Measurements from ENCODE around the gene ABR.
A peak's percentile ranks its signal among the peaks of the same experiment; 100 is the strongest.
"Not testable (repeated sequence)": the region's sequence is repeated elsewhere in the genome, so short reads cannot be mapped to it uniquely, and the experiment has no call there.

Gene ABR

DNA sequence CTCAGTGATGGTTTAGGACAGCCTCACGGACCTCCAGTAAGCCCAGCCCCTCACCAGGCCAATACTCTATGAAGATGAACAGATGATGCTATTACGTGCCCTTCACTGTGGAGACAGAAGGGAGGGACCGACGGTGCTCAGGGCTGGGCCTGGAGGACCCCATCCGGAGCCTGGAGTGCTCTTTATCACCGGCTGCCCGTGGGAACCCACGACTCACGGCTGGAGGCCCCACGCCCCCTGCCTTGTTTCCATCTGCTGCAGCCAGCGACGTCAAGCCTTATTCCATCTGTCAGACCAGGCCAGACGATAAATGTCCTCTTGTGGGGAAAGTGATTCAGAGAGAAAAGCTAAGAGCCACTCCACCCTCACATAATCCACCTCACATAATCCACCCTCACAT lies 186.8 kb downstream of the ABR start:
- DNase-seq (ENCODE audit: low spot score) = no peak

DNA sequence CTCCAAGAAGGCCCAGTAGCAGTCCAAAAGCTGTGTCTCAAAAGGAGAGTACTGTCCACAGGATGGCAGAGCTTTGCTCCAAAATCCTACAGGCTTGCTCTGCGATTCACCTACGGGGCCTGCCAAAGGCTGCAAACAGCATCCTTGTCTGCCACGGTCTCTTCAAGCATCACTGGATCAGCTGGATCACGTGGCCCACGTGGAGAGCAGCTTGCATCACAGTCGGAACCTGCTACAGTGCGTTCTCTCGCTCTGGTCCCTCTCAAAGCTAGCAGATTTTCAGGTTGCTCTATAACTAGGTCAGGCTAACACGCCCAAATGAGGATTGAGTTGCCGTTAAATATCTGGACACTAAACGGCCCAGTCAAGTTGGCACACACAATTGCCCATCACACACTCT lies 191.2 kb downstream of the ABR start:
- no peak for DNase-seq (ENCODE audit: low spot score)

GRCh38 chr17:987931-988330 lies 191.8 kb downstream of the ABR start:
- DNase-seq (ENCODE audit: low spot score) = no peak

DNA sequence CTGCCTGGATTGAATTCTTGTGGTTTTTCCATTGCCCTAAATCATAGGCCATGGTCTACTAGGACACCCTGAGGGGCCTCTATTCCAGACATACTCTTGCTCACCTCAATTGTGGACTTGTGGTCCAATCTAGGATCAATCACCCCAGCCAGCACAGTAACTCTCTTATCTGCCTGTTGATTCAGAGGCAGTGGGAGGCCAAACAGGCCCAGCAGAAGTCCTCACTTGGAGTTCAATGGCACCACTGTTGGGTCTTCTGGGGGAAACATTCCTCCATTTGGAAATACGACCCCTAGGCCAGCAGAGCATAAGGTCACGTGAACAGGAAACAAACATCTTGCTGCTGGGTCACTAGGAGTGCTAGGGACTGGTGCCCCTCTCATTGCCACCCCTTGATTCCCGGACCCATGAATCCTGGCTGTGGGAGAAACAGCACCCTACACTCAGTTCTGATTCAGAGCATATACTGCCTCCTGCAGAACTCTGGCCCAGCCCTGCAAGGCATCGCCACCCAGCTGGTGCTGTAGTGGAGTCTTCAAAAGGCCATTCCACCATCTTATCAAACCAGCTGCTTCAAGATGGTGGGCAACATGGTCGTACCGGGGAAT lies 193.4 kb downstream of the ABR start:
- no peak for DNase-seq (ENCODE audit: low spot score)

- no peak for DNase-seq (ENCODE audit: low spot score)
Measured at GRCh38 chr17:983921-984320, 195.9 kb downstream of the ABR start.

DNA sequence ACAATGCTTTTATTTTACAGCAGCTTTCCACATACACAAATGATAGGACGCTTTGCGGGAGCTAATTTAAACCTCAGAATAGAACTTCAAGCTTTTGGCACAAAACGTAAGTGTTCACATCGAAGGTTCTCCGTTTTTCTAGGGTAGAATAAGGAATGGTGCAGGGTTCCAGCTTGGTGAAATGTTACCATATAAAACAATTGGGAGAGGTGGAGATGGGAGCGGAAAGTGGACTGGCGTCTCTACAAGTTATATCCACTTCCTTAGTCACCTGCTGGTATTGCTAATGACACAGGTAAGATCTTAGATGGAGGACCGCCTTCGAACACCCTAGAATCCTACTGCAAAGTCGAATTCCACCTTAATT lies 198.5 kb downstream of the ABR start:
- no peak for DNase-seq (ENCODE audit: low spot score)

DNA sequence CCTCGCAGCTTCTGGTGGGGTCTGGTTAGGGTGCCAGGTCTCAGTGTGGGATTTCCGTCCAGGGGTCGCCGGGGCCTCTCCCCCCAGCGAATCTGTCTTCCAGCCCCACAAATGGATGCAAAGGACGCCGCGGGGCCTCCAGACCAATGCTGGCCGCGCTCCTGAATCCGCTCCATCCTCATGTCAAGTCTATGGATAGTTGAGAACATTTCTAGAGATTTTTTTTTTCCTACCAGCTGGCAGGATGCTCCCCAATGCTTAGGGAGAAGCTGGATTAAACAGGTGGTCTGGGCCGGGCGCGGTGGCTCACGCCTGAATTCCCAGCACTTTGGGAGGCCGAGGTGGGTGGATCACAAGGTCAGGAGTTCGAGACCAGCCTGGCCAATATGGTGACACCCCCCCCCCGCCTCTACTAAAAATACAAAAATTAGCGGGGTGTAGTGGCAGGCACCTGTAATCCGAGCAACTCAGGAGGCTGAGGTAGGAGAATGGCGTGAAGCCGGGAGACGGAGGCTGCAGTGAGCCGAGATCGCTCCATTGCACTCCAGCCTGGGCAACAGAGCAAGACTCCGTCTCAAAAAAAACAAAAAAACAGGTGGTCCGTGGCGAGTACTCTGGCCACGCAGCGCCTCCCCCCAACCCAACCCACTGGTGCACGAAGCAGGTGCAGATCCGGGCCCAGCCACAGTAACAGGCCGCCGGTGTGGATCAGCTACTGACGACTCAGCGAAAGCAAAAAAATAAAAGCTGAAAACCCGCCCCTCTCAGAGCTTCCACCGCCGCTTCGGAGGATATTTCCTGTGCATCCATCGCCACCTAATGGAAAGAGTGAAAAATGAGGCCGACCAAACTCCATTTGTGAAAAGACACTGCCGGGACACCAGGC lies 199.1 kb downstream of the ABR start:
- DNase-seq (ENCODE audit: low spot score) = peak; percentile 88

DNA sequence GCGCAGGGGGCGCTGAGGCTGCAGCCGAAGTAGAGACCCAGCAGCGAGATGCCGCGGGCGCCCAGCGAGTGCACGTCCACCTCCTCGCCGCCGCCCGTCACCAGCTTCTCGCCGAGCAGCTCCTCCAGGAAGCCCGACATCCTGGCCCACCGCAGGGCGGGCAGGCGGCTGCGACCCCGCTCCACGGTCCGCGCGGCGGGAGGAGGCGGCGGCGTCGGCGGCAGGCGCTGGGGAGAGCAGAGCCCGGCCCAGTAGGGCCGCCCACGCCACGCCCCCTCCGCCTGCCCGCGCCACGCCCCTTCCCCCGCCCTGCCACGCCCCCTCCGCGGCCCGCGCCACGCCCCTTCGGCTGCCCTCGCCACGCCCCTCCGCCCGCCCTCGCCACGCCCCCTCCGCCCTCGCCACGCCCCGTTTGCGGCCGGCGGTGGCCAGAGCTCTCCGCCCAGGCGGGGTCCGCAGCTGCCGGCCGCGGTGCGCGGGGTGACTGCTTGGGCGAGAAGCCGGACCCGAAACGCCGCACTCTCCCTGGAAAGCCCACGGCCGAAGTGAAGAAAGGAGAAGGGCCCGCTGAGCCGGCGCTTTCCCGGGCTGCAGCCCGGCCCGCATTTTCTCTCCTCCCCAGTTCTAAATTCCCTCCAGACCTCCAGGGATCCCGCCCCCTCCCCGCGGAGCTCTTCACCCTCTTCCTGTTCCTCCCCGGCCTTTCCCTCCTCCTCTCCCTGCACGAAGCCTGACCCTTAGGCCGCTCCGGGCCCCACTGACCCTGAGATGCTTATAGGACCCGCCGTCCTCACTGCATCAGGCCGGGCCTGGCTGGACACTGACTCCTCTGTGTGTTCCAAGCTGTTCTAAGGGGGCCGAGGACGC lies 200.0 kb downstream of the ABR start, which contains the start of gene NXN:
NXN (minus strand) TSS at position 238 of the 867 bp plus-strand sequence.
- peak; percentile 77 for DNase-seq (ENCODE audit: low spot score)

- DNase-seq (ENCODE audit: low spot score) = no peak
Measured at GRCh38 chr17:979212-979538, 200.6 kb downstream of the ABR start.

GRCh38 chr17:978103-979093 lies 201.4 kb downstream of the ABR start:
- no peak for DNase-seq (ENCODE audit: low spot score)

- DNase-seq (ENCODE audit: low spot score) = no peak
Measured at GRCh38 chr17:977166-977565, 202.6 kb downstream of the ABR start.

- DNase-seq (ENCODE audit: low spot score) = no peak
Measured at GRCh38 chr17:976312-976711, 203.5 kb downstream of the ABR start.

DNA sequence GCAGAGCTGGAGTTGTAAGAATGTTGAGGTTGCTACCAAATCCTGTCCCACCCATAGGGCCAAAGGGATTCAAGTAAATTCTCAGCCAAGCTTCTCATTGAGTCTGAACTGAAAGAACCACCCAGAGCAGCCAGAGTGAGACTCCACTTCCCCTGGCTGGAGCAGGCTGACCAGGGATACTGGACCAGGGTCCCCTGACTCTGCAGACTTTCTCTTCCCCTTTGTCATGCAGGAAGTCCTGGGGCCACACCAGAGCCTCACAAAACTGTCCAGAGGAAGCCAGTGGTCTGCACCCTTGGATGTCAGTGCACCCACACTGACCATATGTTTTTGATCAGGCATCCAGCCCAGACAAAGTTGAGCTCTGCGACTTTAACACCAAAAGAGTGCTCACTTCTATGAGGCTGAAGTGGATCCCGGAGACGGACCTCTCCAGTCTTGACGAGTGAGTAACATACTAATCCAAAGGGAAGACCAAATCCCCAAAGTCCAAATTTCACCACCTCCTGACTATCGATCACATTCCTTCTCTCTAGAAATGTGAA lies 204.3 kb downstream of the ABR start:
- no peak for DNase-seq (ENCODE audit: low spot score)

GRCh38 chr17:974778-975177 lies 205.0 kb downstream of the ABR start:
- not testable (repeated sequence) for DNase-seq (ENCODE audit: low spot score)

DNA sequence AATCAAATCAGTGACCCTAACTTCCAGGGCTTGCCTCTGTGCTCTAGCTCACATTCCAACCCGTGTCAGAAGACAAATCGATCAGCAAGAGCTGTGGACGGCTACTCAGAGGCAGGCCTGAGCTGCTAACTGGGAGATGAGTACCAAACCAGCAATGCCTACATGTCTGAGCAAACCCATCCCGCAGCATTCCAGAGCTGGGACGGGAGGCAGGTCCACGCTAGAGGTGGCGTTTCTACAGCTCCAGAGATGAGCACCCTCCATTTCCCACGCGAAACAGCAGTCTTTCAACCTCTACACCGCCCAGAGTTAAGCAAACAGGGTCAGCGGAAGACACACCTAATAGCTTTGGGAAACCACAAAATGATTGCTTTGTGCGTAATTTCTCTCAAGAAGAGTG lies 206.7 kb downstream of the ABR start:
- no peak for DNase-seq (ENCODE audit: low spot score)

- DNase-seq (ENCODE audit: low spot score) = not testable (repeated sequence)
Measured at GRCh38 chr17:971861-972260, 207.9 kb downstream of the ABR start.

- DNase-seq (ENCODE audit: low spot score) = no peak
Measured at GRCh38 chr17:970364-970763, 209.4 kb downstream of the ABR start.

- no peak for DNase-seq (ENCODE audit: low spot score)
Measured at GRCh38 chr17:969811-970355, 209.9 kb downstream of the ABR start.

GRCh38 chr17:968812-969730 lies 210.7 kb downstream of the ABR start:
- no peak for DNase-seq (ENCODE audit: low spot score)
